ENCODE measurements around the gene MIDN.
"Not testable (repeated sequence)": the region's sequence is repeated elsewhere in the genome, so short reads cannot be mapped to it uniquely, and the experiment has no call there.

Gene MIDN

GRCh38 chr19:1248139-1248785, at the start of gene MIDN:
Gene MIDN, plus strand, starts transcription at chr19:1248583. Its CDS starts 1,714 bp downstream, at chr19:1250297.
- DNase-seq (peak; percentile 77), ATAC-seq (peak; percentile 5)
- H3K4me1 Mint-ChIP-seq: peaks cover 15% of the 10 kb centered on the region
- peaks cover 11% of the 10 kb centered on the region for H3K36me3 Mint-ChIP-seq (ENCODE audit: low read depth)
- no peaks in the 10 kb centered on the region for H3K9me3 Mint-ChIP-seq
- peak within 1 kb of the TSS; percentile 81 for H3K27ac Mint-ChIP-seq
- peak within 1 kb of the TSS; percentile 76 for H3K4me3 Mint-ChIP-seq
- no peaks in the 10 kb centered on the region for H3K27me3 Mint-ChIP-seq

GRCh38 chr19:1199531-1199930, 48.9 kb upstream of the MIDN start:
- H3K27ac Mint-ChIP-seq: no peak overlapping the region
- H3K4me3 Mint-ChIP-seq: no peak overlapping the region
- H3K4me1 Mint-ChIP-seq: peaks cover 11% of the 10 kb centered on the region
- no peaks in the 10 kb centered on the region for H3K27me3 Mint-ChIP-seq
- DNase-seq (no peak), ATAC-seq (no peak)
- H3K9me3 Mint-ChIP-seq: no peaks in the 10 kb centered on the region
- H3K36me3 Mint-ChIP-seq (ENCODE audit: low read depth): no peaks in the 10 kb centered on the region

GRCh38 chr19:1200614-1201013, 47.8 kb upstream of the MIDN start:
- not testable (repeated sequence) for H3K27ac Mint-ChIP-seq; ATAC-seq; H3K4me3 Mint-ChIP-seq; H3K36me3 Mint-ChIP-seq (ENCODE audit: low read depth); DNase-seq; H3K9me3 Mint-ChIP-seq; H3K27me3 Mint-ChIP-seq
- H3K4me1 Mint-ChIP-seq: peaks cover 11% of the 10 kb centered on the region

- Mint-ChIP-seq H3K4me1 (peaks cover 28% of the 10 kb centered on the region), H3K4me3 (peak within 1 kb of the TSS; percentile 90), H3K36me3 (ENCODE audit: low read depth) (peaks cover 3% of the 10 kb centered on the region), H3K9me3 (no peaks in the 10 kb centered on the region), H3K27ac (peak within 1 kb of the TSS; percentile 87), H3K27me3 (no peaks in the 10 kb centered on the region)
- DNase-seq: peak; percentile 100
- ATAC-seq: peak; percentile 97
Observed at GRCh38 chr19:1205114-1206099, 43.0 kb upstream of the MIDN start, which contains the start of gene STK11. Gene STK11, plus strand, starts transcription at chr19:1205778. Its CDS starts 1,136 bp downstream, at chr19:1206914.

GRCh38 chr19:1206150-1206863, 42.1 kb upstream of the MIDN start:
- H3K4me3 Mint-ChIP-seq: peak overlapping the region; percentile 90
- no peaks in the 10 kb centered on the region for H3K9me3 Mint-ChIP-seq
- peaks cover 3% of the 10 kb centered on the region for H3K36me3 Mint-ChIP-seq (ENCODE audit: low read depth)
- peak; percentile 33 for DNase-seq
- peak overlapping the region; percentile 87 for H3K27ac Mint-ChIP-seq
- no peaks in the 10 kb centered on the region for H3K27me3 Mint-ChIP-seq
- peaks cover 28% of the 10 kb centered on the region for H3K4me1 Mint-ChIP-seq
- ATAC-seq: no peak

GRCh38 chr19:1206864-1207450, 41.4 kb upstream of the MIDN start:
- Mint-ChIP-seq H3K36me3 (ENCODE audit: low read depth) (peaks cover 6% of the 10 kb centered on the region), H3K4me1 (peaks cover 31% of the 10 kb centered on the region), H3K27ac (peak overlapping the region; percentile 87), H3K27me3 (no peaks in the 10 kb centered on the region), H3K9me3 (no peaks in the 10 kb centered on the region), H3K4me3 (peak overlapping the region; percentile 90)
- ATAC-seq: no peak
- peak; percentile 34 for DNase-seq

- H3K27ac Mint-ChIP-seq: not testable (repeated sequence)
- H3K4me1 Mint-ChIP-seq: peaks cover 32% of the 10 kb centered on the region
Observed at GRCh38 chr19:1208830-1209229, 39.6 kb upstream of the MIDN start.

GRCh38 chr19:1210227-1210538, 38.2 kb upstream of the MIDN start:
- Mint-ChIP-seq H3K27me3 (no peaks in the 10 kb centered on the region), H3K4me1 (peaks cover 33% of the 10 kb centered on the region), H3K4me3 (no peak overlapping the region), H3K36me3 (ENCODE audit: low read depth) (peaks cover 13% of the 10 kb centered on the region), H3K9me3 (no peaks in the 10 kb centered on the region), H3K27ac (peak overlapping the region; percentile 46)
- DNase-seq: no peak
- ATAC-seq: no peak

More at GRCh38 chr19:1208830-1209229, 39.6 kb upstream of the MIDN start:
- H3K4me3 Mint-ChIP-seq, ATAC-seq, H3K9me3 Mint-ChIP-seq, H3K27me3 Mint-ChIP-seq, DNase-seq: not testable (repeated sequence)
- H3K36me3 Mint-ChIP-seq (ENCODE audit: low read depth): peaks cover 13% of the 10 kb centered on the region

GRCh38 chr19:1211494-1212234, 36.7 kb upstream of the MIDN start:
- ATAC-seq: no peak
- H3K4me1 Mint-ChIP-seq: peaks cover 33% of the 10 kb centered on the region
- no peak overlapping the region for H3K27ac Mint-ChIP-seq
- no peak overlapping the region for H3K4me3 Mint-ChIP-seq
- H3K36me3 Mint-ChIP-seq (ENCODE audit: low read depth): peaks cover 16% of the 10 kb centered on the region
- DNase-seq: no peak
- H3K9me3 Mint-ChIP-seq: no peaks in the 10 kb centered on the region
- H3K27me3 Mint-ChIP-seq: no peaks in the 10 kb centered on the region

GRCh38 chr19:1213391-1214286, 34.7 kb upstream of the MIDN start:
- Mint-ChIP-seq H3K27me3 (no peaks in the 10 kb centered on the region), H3K4me3 (peak overlapping the region; percentile 63), H3K4me1 (peaks cover 25% of the 10 kb centered on the region), H3K9me3 (no peaks in the 10 kb centered on the region), H3K27ac (peak overlapping the region; percentile 92), H3K36me3 (ENCODE audit: low read depth) (peaks cover 16% of the 10 kb centered on the region)
- DNase-seq (peak; percentile 41), ATAC-seq (peak; percentile 83)

GRCh38 chr19:1214299-1214861, 34.0 kb upstream of the MIDN start:
- H3K36me3 Mint-ChIP-seq (ENCODE audit: low read depth): peaks cover 16% of the 10 kb centered on the region
- H3K27ac Mint-ChIP-seq: peak overlapping the region; percentile 92
- H3K4me3 Mint-ChIP-seq: peak overlapping the region; percentile 63
- DNase-seq (no peak), ATAC-seq (no peak)
- peaks cover 20% of the 10 kb centered on the region for H3K4me1 Mint-ChIP-seq
- no peaks in the 10 kb centered on the region for H3K27me3 Mint-ChIP-seq
- H3K9me3 Mint-ChIP-seq: no peaks in the 10 kb centered on the region

GRCh38 chr19:1214862-1215731, 33.3 kb upstream of the MIDN start:
- no peak for ATAC-seq
- H3K27ac Mint-ChIP-seq: no peak overlapping the region
- DNase-seq: no peak
- H3K4me1 Mint-ChIP-seq: peaks cover 17% of the 10 kb centered on the region
- peaks cover 13% of the 10 kb centered on the region for H3K36me3 Mint-ChIP-seq (ENCODE audit: low read depth)
- H3K4me3 Mint-ChIP-seq: no peak overlapping the region
- H3K27me3 Mint-ChIP-seq: no peaks in the 10 kb centered on the region
- no peaks in the 10 kb centered on the region for H3K9me3 Mint-ChIP-seq
